Keratinocyte (primary cell): ENCODE measurements around the gene SLC7A11.

Experiments used
- EZH2 ChIP-seq: IDR thresholded peaks from one replicate; pipeline ENCODE4 v1.6.1; 2012; ENCODE audit warnings: inconsistent platforms, mild to moderate bottlenecking, low read length, moderate library complexity
- TF ChIP-seq, protein P1 (sequence below), 3 experiments: IDR thresholded peaks in 1 of 3; conservative IDR thresholded peaks in 1 of 3; optimal IDR thresholded peaks in 1 of 3; 2 replicates in 2 of 3; 3 replicates in 1 of 3; pipeline versions ENCODE3 to v1.5.1; 2011; ENCODE audit warnings: low read length in 3 of 3, mild to moderate bottlenecking in 3 of 3, moderate library complexity in 2 of 3, control low read depth in 1 of 3, inconsistent platforms in 1 of 3; ENCODE audit not compliant: insufficient read depth in 2 of 3; ENCODE audit errors: extremely low read depth in 1 of 3

DNA sequence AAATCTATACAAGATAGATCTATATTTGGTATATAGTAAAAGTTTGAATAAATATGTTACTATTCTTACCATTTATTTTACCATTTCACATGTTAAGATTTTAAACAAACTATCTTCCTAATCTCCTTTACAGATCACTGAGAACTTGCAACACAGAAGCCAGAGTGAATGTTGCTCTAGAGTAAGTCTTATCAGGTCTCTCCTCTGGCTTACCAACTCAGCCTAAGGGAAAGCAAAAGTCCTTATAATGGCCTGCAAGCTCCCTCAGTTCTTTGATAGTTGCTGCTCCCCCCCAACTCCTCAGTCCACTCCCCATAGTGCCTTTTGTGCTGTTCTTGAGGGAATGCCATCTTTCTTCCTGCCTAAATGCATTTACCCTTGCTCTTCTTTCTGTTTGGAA is 25.7 kb upstream of the SLC7A11 start:
- TF ChIP-seq, protein P1, sequence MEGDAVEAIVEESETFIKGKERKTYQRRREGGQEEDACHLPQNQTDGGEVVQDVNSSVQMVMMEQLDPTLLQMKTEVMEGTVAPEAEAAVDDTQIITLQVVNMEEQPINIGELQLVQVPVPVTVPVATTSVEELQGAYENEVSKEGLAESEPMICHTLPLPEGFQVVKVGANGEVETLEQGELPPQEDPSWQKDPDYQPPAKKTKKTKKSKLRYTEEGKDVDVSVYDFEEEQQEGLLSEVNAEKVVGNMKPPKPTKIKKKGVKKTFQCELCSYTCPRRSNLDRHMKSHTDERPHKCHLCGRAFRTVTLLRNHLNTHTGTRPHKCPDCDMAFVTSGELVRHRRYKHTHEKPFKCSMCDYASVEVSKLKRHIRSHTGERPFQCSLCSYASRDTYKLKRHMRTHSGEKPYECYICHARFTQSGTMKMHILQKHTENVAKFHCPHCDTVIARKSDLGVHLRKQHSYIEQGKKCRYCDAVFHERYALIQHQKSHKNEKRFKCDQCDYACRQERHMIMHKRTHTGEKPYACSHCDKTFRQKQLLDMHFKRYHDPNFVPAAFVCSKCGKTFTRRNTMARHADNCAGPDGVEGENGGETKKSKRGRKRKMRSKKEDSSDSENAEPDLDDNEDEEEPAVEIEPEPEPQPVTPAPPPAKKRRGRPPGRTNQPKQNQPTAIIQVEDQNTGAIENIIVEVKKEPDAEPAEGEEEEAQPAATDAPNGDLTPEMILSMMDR (optimal IDR thresholded peaks at IDR 0.05 in 1 of 3, IDR thresholded peaks at IDR 0.05 in 1 of 3, conservative IDR thresholded peaks at IDR 0.05 in 1 of 3; ENCODE audit: extremely low read depth in 1 of 3, insufficient read depth in 2 of 3, low read length in 3 of 3) = no peak
- TF ChIP-seq EZH2 = no peak
